GM18907 (cell line): ENCODE results near the gene SMYD3.
"Not testable (repeated sequence)": the region's sequence is repeated elsewhere in the genome, so short reads cannot be mapped to it uniquely, and the experiment has no call there.

Experiments used
- ATAC-seq: cut with Tn5 transposase; IDR thresholded peaks from one replicate; pipeline ENCODE4 v1.9.1; 2021; ENCODE audit warnings: mild to moderate bottlenecking, moderate library complexity; ENCODE audit not compliant: unreplicated experiment

SMYD3 gene

DNA sequence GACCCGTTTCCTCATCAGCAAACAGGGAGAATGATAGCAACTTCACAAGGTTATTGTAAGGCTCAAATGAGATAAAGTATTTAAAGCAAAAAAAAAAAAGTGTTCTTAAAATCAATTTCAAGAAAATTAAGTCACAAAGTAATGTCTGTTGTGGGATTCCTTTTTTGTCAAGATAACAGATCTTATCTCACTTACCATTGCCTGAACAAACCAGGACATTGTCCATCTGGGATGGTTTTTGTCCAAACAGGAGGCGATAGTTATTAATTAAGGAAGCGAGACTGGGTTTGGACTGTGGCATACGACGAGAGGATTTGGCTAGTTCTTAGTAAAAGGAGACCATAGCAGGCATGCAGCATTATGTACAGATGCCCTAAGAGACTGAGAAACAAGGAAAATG lies 458.4 kb downstream of the SMYD3 start:
- no peak for ATAC-seq

DNA sequence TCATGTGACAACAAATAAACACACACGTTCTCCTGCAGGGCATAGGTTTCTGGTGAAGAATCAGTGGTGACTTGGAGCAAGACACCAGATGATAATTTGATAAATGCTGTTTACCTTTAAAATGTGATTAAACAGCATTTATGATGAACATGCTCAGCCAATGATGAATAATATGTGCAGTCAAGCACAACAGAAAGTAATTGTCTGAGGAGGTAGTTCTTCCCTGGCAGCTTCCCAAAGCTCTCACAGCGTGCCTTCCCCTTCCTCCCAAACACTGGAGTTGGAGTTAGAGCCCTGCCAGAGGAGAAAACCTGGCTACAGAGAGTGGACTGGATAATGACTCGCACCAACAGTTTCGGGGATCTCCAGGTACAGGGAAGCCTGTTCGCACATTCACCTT lies 463.5 kb downstream of the SMYD3 start:
- no peak for ATAC-seq

DNA sequence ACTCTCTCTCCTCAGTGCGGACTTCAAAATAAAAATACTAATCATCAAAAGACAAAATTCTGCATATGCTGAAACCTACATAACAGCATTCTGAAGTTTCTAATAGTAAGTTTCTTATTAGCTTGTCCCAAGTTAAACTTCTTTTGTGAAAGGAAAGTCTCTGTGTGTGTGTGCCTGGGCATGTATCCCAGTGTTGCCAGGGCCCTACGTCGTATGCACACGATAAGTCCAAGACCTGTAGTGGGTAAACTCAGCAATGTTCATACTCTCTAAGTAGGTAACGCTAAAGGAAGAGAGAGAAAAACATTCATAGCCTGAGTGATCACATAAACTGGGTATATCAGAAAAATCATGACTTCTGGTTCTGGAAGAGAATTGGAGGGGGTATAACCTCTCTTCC lies 465.7 kb downstream of the SMYD3 start:
- no peak for ATAC-seq

GRCh38 chr1:246040200-246040890 lies 466.7 kb downstream of the SMYD3 start:
- ATAC-seq = no peak

DNA sequence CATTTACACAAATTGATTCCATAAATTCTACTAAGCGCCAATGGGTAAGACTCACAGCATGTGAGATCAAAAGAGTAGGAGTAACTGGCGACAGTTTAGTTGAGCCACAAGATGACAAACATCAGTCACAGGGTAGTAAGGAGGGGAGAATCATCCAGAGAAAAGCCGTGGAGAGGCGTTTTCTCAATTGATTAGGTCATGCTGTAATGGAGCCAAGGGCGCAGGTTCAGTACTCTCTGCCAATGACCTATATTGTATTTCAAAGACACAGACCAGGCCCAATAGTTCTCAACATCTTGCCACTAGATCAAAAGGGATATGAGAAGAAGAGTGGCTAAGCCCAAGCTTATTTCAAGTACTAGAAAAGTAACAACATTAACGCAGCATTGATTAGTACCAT lies 467.5 kb downstream of the SMYD3 start:
- ATAC-seq = no peak

DNA sequence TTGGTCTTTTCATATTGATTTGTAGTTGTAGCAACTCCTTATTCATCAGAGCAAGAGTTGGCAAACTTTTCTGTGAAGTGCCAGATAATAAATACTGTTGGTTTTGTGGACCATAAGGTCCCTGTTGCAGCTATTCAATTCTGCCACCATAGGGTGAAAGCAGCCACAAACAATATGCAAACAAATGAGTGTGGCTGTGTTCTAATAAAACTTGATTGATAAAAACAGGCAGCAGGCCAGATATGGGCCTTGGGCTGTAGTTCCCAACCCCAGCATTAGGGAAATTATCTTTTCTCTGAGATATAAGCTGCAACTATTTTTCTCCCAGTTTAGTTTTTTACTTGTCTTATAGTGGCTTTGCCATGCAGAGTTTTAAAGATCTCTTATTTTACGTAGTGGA lies 469.2 kb downstream of the SMYD3 start:
- ATAC-seq = no peak

DNA sequence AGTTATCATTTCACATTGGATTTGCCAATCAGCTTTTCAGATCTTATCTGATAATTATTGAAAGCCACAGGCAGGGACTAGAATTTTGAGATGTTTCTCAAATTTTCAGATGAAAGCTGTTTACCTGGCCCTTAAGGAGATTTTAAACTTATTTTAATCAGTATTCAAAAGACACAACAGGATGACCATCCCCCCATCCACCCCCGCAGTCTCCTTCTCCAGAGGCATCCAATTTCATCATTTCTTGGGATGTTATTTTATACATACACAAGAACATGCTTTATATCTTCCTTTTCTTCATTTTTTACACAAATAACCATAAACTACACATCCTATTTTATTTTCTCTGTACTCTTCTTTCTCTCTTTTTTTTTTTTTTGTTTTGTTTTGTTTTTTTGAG lies 470.9 kb downstream of the SMYD3 start:
- no peak for ATAC-seq

DNA sequence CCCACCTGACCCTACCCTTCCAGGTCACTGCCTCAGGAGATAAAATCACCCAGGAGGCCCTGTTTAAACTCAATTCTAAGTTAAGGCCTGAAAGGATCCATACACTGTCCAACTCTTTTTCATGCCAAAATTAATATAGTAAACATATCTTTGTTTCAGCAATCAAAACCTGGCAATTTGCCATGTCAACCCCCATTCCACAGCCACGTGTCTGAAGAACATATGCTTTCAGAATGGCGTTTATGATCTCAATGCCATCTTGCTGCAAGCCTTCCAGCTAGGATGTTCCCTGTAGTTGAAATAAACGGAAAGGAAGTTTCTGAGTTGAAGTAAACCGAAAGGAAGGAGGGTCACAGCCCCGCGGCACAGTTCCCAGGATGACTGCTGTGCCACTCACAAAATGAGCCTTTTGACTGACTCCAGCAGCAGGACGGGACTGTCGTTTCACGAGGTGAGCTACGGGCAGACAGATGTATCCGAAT lies 472.0 kb downstream of the SMYD3 start:
- no peak for ATAC-seq

DNA sequence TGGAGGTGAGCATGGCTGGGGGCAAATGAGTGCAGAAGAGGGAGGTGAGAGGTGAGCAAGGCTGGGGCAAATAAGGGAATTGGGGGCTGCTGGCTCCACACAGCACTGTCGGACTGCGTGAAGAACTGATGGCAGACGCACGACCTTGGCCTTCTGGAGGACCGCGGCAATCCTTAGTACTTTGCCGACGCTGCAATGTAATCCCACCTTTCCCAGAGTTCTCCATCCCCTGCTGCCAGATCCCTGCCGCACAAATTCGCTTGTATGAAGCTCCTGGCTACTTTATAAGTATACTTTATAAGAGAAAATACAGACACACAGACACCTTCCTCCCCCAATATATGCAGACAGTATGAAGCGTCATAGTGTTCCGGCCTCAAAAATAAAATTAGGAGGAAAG lies 472.4 kb downstream of the SMYD3 start:
- ATAC-seq = no peak

- ATAC-seq = no peak
These were observed 474.1 kb downstream of the SMYD3 start for GRCh38 chr1:246032984-246033383.

DNA sequence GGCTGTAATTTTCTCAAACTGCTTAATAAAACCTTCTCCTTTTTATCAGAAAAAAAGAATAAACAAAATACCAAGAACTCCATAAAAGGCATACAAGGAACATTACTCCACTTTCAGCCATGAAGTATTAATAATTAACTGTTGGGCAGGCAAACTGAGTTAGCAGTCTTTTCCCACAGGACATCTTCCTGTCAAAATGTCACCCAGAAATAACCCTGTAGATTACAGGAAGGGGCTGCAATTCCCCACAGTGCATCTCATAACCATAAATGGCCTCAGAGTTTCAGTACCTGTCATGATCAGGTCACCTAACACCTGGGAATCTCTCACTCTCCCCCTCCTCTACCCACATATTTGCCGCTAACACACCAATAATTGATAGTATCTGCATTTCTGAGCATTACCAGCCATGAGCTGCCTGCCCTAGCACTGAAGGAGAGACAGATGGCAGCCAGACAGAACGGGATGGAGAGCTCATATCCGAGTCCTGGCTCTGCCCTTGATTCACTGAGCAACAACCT lies 475.0 kb downstream of the SMYD3 start:
- no peak for ATAC-seq

GRCh38 chr1:246029616-246030015 lies 477.5 kb downstream of the SMYD3 start:
- no peak for ATAC-seq

DNA sequence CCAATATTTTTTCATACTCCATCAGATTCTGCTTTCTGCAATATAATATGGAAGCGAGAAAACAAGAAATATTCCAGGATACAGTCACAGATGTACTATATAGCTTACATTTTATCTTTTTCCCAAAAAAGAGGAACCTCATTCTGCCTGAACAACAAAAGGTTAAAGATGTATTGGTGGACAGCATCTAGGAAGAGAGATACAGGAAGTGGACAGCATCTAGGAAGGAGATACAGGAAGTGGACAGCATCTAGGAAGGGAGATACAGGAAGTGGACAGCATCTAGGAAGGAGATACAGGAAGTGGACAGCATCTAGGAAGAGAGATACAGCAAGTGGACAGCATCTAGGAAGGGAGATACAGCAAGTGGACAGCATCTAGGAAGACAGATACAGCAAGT lies 483.0 kb downstream of the SMYD3 start:
- ATAC-seq = not testable (repeated sequence)

GRCh38 chr1:246020211-246020954 lies 486.7 kb downstream of the SMYD3 start:
- no peak for ATAC-seq

DNA sequence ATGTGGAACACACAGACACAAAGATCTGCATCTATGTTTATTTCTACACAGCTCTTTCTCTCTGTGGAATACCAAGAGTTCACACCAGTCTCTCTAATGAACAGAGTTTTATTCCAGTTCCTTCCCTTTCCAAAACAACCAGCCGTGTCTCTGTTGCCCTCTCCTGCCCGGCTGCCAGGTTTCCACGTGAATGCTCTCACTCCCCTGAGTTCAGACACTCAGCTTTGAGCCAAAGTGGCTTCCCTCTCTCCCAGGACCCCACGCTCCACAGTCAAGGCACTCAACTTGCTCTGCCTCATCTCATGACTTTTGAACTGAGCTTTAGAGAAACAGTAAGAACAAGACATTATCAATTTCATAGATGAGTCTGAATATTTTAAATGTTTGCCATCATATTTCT lies 488.9 kb downstream of the SMYD3 start:
- ATAC-seq = no peak

DNA sequence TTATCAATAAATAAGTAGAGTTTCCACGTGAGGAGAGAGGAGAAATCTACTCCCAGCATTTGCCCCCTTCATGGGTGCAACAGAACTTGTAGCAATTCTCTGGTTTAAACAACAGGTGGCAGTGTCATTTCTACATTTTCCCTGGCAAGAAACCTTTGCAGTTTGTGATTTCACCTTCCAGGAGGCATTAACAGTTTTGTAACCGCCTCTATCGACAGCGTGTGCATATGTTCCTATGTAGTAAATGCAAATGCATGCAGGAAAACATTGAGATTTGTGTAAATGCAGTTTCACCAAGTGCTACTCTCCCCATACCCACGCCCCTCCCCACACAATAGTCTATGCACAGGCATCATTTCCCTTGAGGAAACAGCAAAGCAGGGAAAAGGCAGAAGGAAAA lies 494.7 kb downstream of the SMYD3 start:
- no peak for ATAC-seq

- ATAC-seq = no peak
These were observed 496.7 kb downstream of the SMYD3 start for GRCh38 chr1:246010386-246010785.

DNA sequence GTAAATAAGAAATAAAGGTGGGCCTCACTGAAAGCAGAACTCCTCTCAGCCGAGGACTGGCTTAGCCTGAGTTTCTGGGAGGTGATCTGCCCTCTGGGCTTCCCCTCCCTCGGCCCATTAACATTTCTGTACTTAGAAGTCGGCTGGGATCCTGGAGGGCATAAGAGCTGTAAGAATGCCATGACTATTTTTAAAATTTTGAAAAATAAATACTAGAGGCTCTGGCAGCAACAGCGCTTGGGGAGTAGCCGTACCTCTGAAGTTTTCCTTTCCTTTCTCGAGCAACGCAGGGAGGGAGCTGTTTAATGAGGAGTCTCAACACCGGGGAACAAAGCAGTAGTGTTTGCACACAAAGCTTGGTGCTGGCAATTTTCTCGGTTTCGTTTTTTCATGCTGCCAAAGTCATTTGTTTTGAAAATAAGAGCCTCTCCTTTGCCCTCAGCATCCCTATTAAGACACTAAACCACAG lies 498.7 kb downstream of the SMYD3 start:
- ATAC-seq = no peak

DNA sequence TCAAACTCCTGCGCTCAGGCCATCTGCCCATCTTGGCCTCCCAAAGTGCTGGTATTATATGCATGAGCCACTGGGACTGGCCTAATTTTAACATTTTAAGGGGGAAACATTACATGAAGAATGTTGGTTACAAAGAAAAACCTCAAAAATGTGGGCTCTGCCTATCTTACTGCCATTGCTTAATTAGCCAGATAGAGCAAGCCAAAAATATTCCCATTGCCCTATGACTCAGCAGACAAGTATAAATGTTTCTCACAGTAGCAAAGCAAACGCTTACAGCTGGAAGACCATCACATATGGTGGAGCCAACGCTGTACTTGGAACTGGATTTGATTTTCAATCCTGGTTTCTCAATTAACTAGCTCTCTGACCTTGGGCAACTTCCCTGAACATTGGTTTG lies 502.0 kb downstream of the SMYD3 start:
- ATAC-seq = no peak

- ATAC-seq = no peak
These were observed 502.8 kb downstream of the SMYD3 start for GRCh38 chr1:246004301-246004700.

- ATAC-seq = no peak
These were observed 503.7 kb downstream of the SMYD3 start for GRCh38 chr1:246003442-246003730.

GRCh38 chr1:246002725-246003441 lies 504.2 kb downstream of the SMYD3 start:
- no peak for ATAC-seq
